NT2/D1 (cell line): ENCODE results near the gene ELMO3.

Experiments used
- SUZ12 ChIP-seq: IDR thresholded peaks from 2 replicates; pipeline ENCODE4 v1.6.1; 2011; ENCODE audit not compliant: insufficient read length, insufficient read depth; ENCODE audit errors: extremely low read depth
- YY1 ChIP-seq: IDR thresholded peaks from 2 replicates; pipeline ENCODE4 v1.6.1; 2011; ENCODE audit not compliant: insufficient read length, insufficient read depth
- ZNF274 ChIP-seq: IDR thresholded peaks from 2 replicates; pipeline ENCODE4 v1.6.1; 2011; ENCODE audit warnings: mild to moderate bottlenecking, low read depth, low read length

GRCh38 chr16:67167588-67167987 lies 31.3 kb upstream of the ELMO3 start:
- no peak for TF ChIP-seq SUZ12
- no peak for TF ChIP-seq YY1
- TF ChIP-seq ZNF274 = no peak
